Muscle layer of duodenum (tissue), 2 donors: Measurements from ENCODE around the gene CEACAM7.

Experiments used
- H3K27ac ChIP-seq: one replicate; pipeline ENCODE4 v1.7.0; 2013; ENCODE audit warnings: mild to moderate bottlenecking, low read length
- H3K27me3 ChIP-seq: one replicate; pipeline ENCODE4 v1.7.0; 2013; ENCODE audit warnings: low read depth, mild to moderate bottlenecking, control low read depth, low read length
- H3K36me3 ChIP-seq, 2 donors: one replicate each; pipeline ENCODE4 v1.7.0; 2013; ENCODE audit warnings: low read length in 2 of 2, control low read depth in 1 of 2, mild to moderate bottlenecking in 1 of 2; ENCODE audit not compliant: insufficient read depth in 2 of 2, control insufficient read depth in 1 of 2
- H3K4me1 ChIP-seq, 2 donors: one replicate each; pipeline ENCODE4 v1.7.0; 2013; ENCODE audit warnings: low read length in 2 of 2, mild to moderate bottlenecking in 2 of 2, control low read depth in 1 of 2, moderate library complexity in 1 of 2; ENCODE audit not compliant: insufficient read depth in 2 of 2, control insufficient read depth in 1 of 2
- H3K4me3 ChIP-seq, 2 donors: one replicate each; pipeline ENCODE4 v1.7.0; 2013; ENCODE audit warnings: low read length in 2 of 2, low read depth in 1 of 2, mild to moderate bottlenecking in 1 of 2
- H3K9me3 ChIP-seq, 2 donors: one replicate each; pipeline ENCODE4 v1.7.0; 2013; ENCODE audit warnings: low read length in 2 of 2, control low read depth in 1 of 2, mild to moderate bottlenecking in 1 of 2; ENCODE audit not compliant: control insufficient read depth in 1 of 2
- donor health status: healthy.

The CEACAM7 gene

GRCh38 chr19:41699231-41699967 lies 11.3 kb upstream of the CEACAM7 start:
- Histone ChIP-seq H3K9me3 (no peaks in the 10 kb centered on the region), H3K4me3 (no peak overlapping the region), H3K36me3 (no peaks in the 10 kb centered on the region), H3K4me1 (no peaks in the 10 kb centered on the region), H3K27ac (no peak overlapping the region), H3K27me3 (no peaks in the 10 kb centered on the region)

- no peaks in the 10 kb centered on the region for H3K9me3 ChIP-seq
- H3K4me1 ChIP-seq = no peaks in the 10 kb centered on the region
- no peaks in the 10 kb centered on the region for H3K27me3 ChIP-seq
- no peaks in the 10 kb centered on the region for H3K36me3 ChIP-seq
- H3K27ac ChIP-seq = no peak overlapping the region
- no peak overlapping the region for H3K4me3 ChIP-seq
Observed at GRCh38 chr19:41698746-41699230, 10.7 kb upstream of the CEACAM7 start.

DNA sequence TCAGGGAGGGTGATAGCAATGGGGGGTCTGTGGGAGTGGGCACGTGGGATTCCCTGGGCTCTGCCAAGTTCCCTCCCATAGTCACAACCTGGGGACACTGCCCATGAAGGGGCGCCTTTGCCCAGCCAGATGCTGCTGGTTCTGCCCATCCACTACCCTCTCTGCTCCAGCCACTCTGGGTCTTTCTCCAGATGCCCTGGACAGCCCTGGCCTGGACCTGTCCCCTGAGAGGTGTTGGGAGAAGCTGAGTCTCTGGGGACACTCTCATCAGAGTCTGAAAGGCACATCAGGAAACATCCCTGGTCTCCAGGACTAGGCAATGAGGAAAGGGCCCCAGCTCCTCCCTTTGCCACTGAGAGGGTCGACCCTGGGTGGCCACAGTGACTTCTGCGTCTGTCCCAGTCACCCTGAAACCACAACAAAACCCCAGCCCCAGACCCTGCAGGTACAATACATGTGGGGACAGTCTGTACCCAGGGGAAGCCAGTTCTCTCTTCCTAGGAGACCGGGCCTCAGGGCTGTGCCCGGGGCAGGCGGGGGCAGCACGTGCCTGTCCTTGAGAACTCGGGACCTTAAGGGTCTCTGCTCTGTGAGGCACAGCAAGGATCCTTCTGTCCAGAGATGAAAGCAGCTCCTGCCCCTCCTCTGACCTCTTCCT lies 9.3 kb upstream of the CEACAM7 start:
- H3K9me3 ChIP-seq = peaks cover 0 to 4% of the 10 kb centered on the region in 2 donors

GRCh38 chr19:41696402-41697197 lies 8.5 kb upstream of the CEACAM7 start:
- H3K4me3 ChIP-seq = no peak overlapping the region
- H3K4me1 ChIP-seq = no peaks in the 10 kb centered on the region
- H3K9me3 ChIP-seq = peaks cover 0 to 9% of the 10 kb centered on the region in 2 donors
- H3K36me3 ChIP-seq = no peaks in the 10 kb centered on the region
- no peak overlapping the region for H3K27ac ChIP-seq
- peaks cover 2% of the 10 kb centered on the region for H3K27me3 ChIP-seq

More for the DNA sequence above, 9.3 kb upstream of the CEACAM7 start:
- Histone ChIP-seq H3K27me3 (no peaks in the 10 kb centered on the region), H3K27ac (no peak overlapping the region), H3K36me3 (no peaks in the 10 kb centered on the region), H3K4me3 (no peak overlapping the region), H3K4me1 (no peaks in the 10 kb centered on the region)

GRCh38 chr19:41695745-41696144 lies 7.7 kb upstream of the CEACAM7 start:
- H3K4me1 ChIP-seq = no peaks in the 10 kb centered on the region
- peaks cover 0 to 11% of the 10 kb centered on the region in 2 donors for H3K9me3 ChIP-seq
- H3K27ac ChIP-seq = no peak overlapping the region
- H3K36me3 ChIP-seq = no peaks in the 10 kb centered on the region
- peaks cover 3% of the 10 kb centered on the region for H3K27me3 ChIP-seq
- H3K4me3 ChIP-seq = no peak overlapping the region

DNA sequence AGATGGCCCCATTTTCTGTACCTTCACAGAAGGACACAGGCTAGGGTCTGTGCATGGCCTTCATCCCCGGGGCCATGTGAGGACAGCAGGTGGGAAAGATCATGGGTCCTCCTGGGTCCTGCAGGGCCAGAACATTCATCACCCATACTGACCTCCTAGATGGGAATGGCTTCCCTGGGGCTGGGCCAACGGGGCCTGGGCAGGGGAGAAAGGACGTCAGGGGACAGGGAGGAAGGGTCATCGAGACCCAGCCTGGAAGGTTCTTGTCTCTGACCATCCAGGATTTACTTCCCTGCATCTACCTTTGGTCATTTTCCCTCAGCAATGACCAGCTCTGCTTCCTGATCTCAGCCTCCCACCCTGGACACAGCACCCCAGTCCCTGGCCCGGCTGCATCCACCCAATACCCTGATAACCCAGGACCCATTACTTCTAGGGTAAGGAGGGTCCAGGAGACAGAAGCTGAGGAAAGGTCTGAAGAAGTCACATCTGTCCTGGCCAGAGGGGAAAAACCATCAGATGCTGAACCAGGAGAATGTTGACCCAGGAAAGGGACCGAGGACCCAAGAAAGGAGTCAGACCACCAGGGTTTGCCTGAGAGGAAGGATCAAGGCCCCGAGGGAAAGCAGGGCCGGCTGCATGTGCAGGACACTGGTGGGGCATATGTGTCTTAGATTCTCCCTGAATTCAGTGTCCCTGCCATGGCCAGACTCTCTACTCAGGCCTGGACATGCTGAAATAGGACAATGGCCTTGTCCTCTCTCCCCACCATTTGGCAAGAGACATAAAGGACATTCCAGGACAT lies 7.0 kb upstream of the CEACAM7 start:
- no peaks in the 10 kb centered on the region for H3K4me1 ChIP-seq
- peaks cover 0 to 11% of the 10 kb centered on the region in 2 donors for H3K9me3 ChIP-seq
- peaks cover 3% of the 10 kb centered on the region for H3K27me3 ChIP-seq
- no peak overlapping the region for H3K27ac ChIP-seq
- no peaks in the 10 kb centered on the region for H3K36me3 ChIP-seq
- no peak overlapping the region for H3K4me3 ChIP-seq

GRCh38 chr19:41694196-41694595 lies 6.1 kb upstream of the CEACAM7 start:
- Histone ChIP-seq H3K4me3 (no peak overlapping the region), H3K27me3 (peaks cover 3% of the 10 kb centered on the region), H3K9me3 (peaks cover 0 to 11% of the 10 kb centered on the region in 2 donors), H3K4me1 (no peaks in the 10 kb centered on the region), H3K27ac (no peak overlapping the region), H3K36me3 (no peaks in the 10 kb centered on the region)

DNA sequence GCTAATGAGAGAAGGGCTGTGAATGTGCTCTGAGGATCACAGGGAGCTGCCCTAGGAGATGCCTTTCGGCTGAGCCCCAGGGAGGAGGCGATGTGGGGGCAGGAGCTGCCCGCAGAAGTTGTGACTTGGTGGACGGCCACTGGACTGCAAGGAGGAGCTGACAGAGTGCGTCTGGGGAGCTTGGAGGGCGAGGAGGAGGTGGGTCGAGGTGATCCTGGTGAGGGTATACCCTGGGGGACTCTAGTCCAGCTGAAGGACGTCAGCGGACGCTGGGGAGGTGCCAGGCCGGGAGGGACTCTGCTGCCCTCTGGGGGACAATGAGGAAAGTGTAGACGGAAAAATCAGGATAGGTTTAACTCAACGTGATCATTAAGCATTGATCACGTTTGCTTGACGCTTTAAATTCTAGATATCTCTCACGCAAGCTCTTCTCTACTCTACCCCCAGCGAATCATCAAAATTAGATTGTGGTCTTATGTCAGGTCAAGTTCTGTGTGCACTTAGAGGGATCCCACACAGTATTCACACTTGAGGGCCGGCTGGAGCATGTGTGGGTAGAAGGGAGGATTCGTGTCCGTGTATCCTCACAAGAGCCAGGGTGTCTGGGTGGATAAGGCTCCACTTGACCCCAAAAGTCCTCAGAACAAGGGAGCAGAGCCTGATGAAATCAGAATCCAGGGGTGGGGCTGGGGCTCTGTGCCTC lies 3.3 kb upstream of the CEACAM7 start:
- Histone ChIP-seq H3K4me1 (no peaks in the 10 kb centered on the region), H3K36me3 (no peaks in the 10 kb centered on the region), H3K9me3 (peaks cover 0 to 11% of the 10 kb centered on the region in 2 donors), H3K4me3 (no peak overlapping the region), H3K27ac (no peak overlapping the region), H3K27me3 (peaks cover 3% of the 10 kb centered on the region)

DNA sequence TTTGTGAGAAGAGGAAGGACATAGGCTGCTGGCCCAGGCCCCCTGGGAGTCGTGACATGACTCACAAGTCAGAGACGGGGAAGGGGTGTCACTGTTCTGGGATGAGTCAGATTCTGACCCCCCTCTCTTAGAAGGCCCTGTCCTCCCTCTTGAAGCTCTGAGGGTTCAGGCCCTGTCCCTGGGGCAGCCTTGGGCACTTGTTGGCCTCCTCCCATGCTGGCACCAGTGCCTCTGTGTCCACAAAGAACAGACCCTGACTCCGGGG lies 2.7 kb upstream of the CEACAM7 start:
- Histone ChIP-seq H3K4me3 (no peak overlapping the region), H3K4me1 (no peaks in the 10 kb centered on the region), H3K27me3 (peaks cover 3% of the 10 kb centered on the region)

GRCh38 chr19:41689993-41690800 lies 2.1 kb upstream of the CEACAM7 start:
- no peaks in the 10 kb centered on the region for H3K36me3 ChIP-seq
- no peaks in the 10 kb centered on the region for H3K4me1 ChIP-seq
- no peak overlapping the region for H3K4me3 ChIP-seq
- peaks cover 3% of the 10 kb centered on the region for H3K27me3 ChIP-seq
- no peak overlapping the region for H3K27ac ChIP-seq
- peaks cover 0 to 11% of the 10 kb centered on the region in 2 donors for H3K9me3 ChIP-seq

More for the DNA sequence above, 2.7 kb upstream of the CEACAM7 start:
- Histone ChIP-seq H3K9me3 (peaks cover 0 to 11% of the 10 kb centered on the region in 2 donors), H3K36me3 (no peaks in the 10 kb centered on the region), H3K27ac (no peak overlapping the region)
